GM18507 (cell line): ENCODE data around the gene COL26A1.
"Not testable (repeated sequence)": the region's sequence is repeated elsewhere in the genome, so short reads cannot be mapped to it uniquely, and the experiment has no call there.

Experiments
- DNase-seq: peaks from one replicate; pipeline ENCODE4 v3.0.0; 2011; ENCODE audit warnings: low read depth; ENCODE audit not compliant: insufficient read length; ENCODE audit errors: extremely low spot score
- FAIRE-seq: peaks from 2 replicates; lab custom pipeline; 2011; peaks lifted over from hg19 to GRCh38; lab: Jason Lieb, UNC

COL26A1 gene

GRCh38 chr7:101486056-101486432 is 123.4 kb downstream of the COL26A1 start:
- not testable (repeated sequence) for FAIRE-seq, DNase-seq

DNA sequence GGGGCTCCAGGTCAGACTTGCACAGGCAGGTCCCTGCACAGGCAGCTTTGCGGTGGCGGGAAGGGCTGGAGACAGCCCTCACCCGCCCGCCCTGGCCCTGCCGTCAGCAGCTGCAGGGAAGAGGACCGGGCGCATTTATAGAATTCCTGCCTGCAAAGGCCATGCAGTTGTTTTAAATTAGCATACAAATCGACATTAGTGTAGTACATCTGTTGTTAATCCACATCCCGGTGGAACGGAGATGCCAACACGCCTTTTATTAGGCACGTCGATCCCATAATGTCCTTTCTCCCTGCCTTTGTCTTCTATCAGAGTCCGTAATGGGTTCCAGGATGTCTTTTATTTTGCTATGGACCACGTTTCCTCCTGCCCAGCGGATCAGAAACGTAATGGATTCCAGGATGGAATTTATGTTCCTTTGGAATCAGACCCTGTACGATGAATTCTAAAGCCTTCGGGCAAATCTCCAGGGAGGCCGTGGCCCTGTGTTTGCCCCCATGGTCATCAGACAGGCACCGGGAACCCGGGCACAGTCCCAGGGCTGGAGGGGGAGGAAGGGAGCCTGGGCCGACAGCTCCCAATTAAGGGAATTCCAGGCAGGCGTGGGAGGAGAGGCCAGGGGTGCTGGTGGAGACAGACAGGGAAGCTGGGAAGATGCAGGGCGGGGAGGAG is 123.9 kb downstream of the COL26A1 start:
- DNase-seq (no peak), FAIRE-seq (no peak)

DNA sequence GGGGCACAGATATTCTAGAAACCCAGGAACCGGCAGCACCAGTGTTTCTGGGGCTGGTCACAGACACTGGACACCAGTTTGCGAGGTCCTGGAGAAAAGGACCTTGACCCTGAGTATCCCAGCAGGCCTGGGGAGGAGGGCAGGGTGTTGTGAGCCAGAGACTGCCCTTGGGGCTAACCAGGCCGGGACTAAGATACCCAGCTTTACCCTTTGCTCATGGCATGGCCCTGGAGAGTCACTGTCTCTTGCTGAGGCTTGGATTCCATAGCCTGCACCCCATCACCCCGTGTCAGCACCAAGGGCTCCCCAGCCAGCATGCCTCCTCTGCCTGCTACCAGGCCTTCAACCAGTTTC is 124.4 kb downstream of the COL26A1 start:
- no peak for DNase-seq
- FAIRE-seq: no peak

GRCh38 chr7:101487753-101488152 is 125.1 kb downstream of the COL26A1 start:
- no peak for DNase-seq
- FAIRE-seq: no peak

GRCh38 chr7:101488826-101489572 is 126.3 kb downstream of the COL26A1 start:
- FAIRE-seq: no peak

DNA sequence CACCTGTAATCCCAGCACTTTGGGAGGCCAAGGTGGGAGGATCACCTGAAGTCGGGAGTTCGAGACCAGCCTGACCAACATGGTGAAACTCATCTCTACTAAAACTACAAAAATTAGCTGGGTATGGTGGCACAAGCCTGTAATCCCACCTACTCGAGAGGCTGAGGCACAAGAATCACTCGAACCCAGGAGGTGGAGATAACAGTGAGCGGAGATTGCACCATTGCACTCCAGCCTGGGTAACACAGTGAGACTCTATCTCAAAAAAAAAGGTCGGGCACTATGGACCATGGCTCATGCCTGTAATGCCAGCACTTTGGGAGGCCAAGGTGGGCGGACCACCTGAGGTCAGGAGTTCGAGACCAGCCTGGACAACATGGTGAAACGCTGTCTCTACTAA is 127.8 kb downstream of the COL26A1 start:
- not testable (repeated sequence) for FAIRE-seq, DNase-seq

More at GRCh38 chr7:101488826-101489572, 126.3 kb downstream of the COL26A1 start:
- DNase-seq: no peak

- not testable (repeated sequence) for FAIRE-seq, DNase-seq
Measured at GRCh38 chr7:101491442-101491841, 128.8 kb downstream of the COL26A1 start.

DNA sequence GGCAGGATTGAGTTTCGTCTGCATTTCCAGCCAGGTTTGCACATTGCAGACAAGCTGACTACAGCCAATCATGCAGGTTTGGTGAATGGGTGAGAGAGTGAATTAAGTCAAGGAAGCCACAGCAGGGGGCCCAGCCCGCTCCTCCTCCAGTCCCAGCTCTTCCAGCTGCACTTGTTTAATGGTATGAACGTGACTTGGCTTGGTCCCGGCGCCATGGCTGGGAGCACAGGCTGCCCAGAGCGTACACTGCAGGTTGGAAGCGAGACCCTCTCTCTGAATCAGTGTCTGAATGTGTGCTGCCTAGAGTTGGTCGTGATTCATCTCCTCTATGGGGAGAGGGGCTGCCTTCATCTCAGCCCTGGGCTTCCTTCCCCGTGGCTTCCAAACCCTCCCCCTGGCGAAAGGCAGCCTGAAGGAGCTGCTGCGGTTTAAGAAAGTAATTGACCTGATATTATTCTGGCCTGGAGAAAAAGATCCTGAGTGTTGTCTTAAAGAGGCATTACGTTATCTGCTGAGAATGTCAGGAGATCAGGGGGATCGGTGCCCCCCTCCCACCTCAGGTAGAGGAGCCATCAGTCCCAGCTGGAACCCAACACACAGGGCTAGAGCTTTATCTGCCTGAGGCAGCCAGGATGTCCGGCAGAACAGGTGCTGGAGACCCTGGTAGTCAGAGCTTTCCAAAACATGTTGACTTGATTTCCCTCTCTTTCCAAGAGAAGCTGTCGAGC is 132.1 kb downstream of the COL26A1 start:
- no peak for FAIRE-seq
- no peak for DNase-seq

DNA sequence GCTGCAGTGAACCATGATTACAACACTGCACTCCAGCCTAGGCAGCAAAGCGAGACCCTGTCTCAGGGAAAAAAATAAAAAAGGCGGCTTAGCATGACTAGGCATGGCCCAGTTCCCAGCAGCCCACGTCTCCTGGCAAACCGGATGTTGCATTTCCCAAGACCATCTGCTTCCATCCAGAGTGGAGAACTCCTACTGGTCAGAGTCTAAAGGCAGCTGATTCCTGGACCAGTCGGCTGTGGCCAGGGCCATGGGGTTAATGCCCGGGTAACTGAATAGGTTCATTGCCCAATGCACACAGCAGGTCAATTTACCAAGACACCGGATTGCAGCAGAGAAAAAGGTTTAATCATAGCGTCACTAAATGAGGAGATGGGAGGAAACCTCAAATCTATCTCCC is 133.3 kb downstream of the COL26A1 start:
- FAIRE-seq: no peak
- DNase-seq: no peak

DNA sequence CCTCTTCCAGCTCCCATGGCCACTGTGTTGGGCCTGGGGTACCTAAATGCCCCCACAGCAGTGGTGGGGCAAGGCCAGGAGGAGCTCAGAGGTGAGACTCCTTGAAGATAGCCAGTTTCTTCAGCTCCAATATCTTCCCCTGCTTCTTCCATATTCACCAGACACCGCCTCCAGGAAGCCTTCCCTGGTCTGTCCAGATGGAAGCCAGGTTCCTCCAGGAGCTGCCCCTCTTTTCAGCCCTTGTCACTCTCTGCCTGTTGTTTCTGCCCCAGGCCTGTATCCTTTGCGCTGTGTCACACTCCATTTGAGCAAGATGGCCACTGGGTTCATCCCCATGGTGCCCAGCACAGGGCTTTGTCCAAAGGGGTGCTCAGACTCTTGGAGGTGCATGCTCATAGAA is 138.7 kb downstream of the COL26A1 start:
- DNase-seq (no peak), FAIRE-seq (no peak)

DNA sequence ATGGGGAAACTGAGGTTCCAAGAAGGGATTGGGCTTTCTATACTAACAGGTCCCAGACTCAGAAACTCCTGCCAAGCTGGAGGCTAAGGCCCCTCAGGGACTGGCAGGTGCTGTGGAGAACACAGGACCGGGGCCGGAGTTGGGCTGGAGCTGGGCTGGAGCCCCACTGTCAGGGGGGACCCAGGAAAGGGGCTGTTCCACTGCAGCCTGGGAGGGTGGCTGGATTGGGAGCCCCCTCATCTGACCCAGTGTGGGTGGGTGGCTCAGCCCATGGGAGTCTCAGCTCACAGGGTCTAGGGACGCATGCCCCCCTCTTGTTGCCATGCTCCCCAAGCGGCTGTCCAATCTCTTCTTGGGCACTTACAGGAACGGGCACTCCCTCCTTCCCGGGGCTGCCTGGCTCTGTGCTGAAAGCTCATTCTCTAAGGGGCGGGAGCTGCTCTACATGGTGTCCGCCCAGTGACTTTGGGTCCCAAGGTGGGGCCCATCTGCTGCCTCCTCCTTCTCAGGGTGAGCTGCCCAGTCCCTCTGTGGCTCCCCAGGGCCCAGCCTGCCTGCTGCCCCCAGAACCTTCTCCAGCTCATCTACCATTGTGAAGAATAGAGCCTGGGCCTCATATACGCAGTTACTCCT is 139.9 kb downstream of the COL26A1 start:
- no peak for FAIRE-seq
- DNase-seq: no peak

GRCh38 chr7:101505510-101505909 is 142.8 kb downstream of the COL26A1 start:
- not testable (repeated sequence) for DNase-seq, FAIRE-seq

DNA sequence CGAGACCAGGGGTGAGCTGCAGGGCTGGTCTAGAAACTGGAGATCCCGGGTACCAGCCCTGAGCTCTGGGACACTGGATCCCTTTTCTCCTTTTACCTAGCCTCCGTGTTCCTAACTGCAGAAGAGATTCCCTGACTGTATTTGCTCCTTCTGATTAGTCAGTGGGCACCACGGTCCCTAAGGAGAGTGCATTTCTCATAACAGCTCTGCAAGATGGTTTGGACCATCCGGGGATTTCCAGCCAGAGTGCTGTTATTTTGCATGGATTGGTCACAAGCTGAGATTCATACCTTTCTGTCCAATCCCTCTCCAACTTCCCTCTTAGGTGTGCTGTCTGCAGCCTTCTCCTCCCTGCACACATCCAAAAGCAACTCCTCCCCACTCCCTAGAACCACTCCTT is 143.9 kb downstream of the COL26A1 start:
- FAIRE-seq (no peak), DNase-seq (no peak)

DNA sequence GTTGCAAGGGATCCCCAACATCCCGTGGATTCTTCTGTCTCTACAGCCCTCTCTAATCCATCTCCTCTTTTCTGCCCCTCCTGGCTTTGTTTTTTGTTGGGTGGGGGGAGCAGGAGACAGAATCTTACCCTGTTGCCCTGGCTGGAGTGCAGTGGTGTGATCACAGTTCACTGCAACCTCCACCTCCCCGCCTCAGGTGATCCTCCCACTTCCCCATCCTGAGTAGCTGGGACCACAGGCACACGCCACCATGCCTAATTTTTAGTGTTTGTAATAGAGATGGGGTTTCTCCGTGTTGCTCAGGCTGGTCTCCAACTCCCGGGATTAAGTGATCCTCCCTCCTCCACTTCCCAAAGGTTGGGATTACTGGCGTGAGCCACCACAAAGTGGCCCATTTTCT is 144.7 kb downstream of the COL26A1 start:
- DNase-seq: no peak
- no peak for FAIRE-seq

DNA sequence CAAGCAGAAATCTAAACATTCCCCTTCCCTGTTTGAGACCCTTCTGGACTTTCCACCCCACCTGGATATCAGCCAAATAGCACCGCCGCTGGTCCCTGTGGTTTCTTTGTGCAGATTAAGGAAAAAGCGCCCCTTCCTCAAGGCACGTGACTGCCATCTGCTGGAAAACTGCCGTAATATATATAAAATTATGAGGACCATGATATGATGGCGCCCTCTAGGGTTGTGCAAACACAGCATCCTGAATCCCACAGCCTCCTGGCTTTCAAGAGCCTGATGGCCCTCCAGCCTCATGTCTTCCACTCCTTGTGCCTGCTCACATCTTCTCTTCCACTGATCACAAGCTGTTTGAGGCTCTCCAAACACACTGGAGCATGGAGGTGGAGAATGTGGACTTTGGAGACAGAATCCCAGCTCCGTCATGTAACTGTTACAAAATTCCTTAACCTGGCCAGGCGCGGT is 145.1 kb downstream of the COL26A1 start:
- DNase-seq (no peak), FAIRE-seq (peak; percentile 39)

DNA sequence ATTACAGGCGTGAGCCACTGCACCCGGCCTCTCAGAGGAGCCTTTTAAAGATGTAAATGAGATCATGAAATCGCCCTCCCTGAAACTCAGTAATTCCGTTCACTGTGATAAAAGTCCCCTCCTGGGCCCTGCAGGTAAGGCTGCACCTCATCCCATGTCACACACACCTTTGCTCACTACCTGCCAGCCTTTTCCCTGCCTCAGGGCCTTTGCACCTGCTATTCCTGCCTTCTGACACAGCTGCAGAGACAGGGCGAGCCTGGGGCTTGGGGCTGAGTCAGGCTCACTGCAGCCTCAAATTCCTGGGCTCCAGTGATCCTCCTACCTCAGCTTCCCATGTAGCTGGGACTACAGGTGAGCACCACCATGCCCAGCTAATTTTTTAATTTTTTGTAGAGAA is 147.6 kb downstream of the COL26A1 start:
- FAIRE-seq: no peak
- DNase-seq: no peak

DNA sequence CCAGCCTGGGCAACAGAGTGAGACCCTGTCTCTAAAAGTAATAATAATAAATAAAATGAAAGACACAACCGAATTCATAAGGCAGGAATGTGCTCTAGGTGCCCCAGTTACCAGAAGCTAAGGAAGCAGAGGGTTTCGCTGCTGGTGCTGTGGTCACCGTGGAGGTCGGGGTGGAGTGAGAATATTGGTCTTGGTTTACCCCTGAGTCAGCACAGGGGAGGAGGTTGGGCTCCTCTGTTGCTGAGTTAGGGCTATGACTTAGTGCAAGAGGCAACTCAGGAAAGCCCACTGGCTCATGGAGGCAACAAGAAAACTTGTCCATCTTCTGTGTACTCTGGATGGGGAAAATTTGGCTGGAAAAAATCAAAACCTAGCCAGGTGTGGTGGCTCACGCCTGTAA is 149.3 kb downstream of the COL26A1 start:
- DNase-seq (no peak), FAIRE-seq (no peak)

DNA sequence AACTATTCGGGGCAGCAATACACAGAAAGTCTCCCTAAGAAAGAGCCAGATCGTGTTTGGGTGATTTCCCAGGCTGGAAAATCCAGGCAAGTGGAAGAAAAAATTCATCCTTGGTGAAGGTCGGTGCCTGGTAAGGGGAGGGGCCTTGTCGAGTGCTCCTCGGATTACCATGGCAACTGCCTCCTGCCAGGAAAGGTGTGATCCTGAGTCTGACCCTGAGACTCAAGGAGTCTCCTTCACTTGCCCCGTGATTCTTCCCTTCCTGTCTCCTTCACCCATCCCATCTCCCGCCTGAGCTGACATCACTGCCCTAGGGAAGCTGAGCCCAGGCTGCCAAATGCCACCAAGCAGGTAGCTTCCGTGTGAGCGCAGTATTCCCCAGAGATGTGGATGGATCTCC is 154.2 kb downstream of the COL26A1 start:
- no peak for FAIRE-seq
- DNase-seq: no peak

DNA sequence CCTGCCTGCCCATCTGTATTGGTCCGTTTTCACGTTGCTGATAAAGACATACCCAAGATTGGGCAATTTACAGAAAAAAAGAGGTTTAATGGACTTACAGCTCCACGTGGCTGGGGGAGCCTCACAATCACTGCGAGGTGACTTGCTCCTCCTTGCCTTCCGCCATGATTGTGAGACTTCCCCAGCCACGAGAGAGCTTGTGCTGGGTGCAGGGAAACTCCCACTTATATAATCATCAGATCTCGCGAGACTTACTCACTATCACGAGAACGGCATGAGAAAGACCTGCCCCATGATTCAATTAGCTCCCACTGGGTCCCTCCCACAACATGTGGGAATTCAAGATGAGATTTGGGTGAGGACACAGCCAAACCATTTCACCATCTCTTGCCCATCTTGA is 154.6 kb downstream of the COL26A1 start:
- FAIRE-seq (no peak), DNase-seq (no peak)

- FAIRE-seq (no peak), DNase-seq (no peak)
Measured at GRCh38 chr7:101518336-101518735, 155.7 kb downstream of the COL26A1 start.
